Natural killer cell (primary cell): ENCODE data around the gene DMTF1. TPM values are rescaled to one million over a fixed set of nuclear protein-coding genes. Genes with fewer than 3 reads are reported as not detected.
A peak's percentile ranks its signal among the peaks of the same experiment; 100 is the strongest.

Experiments used
- ATAC-seq, 3 donors: fragments of 150-1000 bp in 2 of 3; fragments of 200-7000 bp in 1 of 3; cut with Tn5 transposase; 1 replicate in 1 of 3; 2 replicates in 2 of 3; pipeline ENCODE4 v1.10.0; 2021; ENCODE audit warnings: mild to moderate bottlenecking in 2 of 3, moderate library complexity in 2 of 3
- DNase-seq, 2 donors: peaks; one replicate each; pipeline versions ENCODE4 v3.0.0 to v3.0.0-alpha.2; 2013 to 2021; ENCODE audit warnings: mixed read lengths in 1 of 2
- H3K27ac ChIP-seq: one replicate; pipeline ENCODE4 v1.5.1; 2013; ENCODE audit warnings: mild to moderate bottlenecking, low read length
- H3K27me3 ChIP-seq: one replicate; pipeline ENCODE4 v1.6.1; 2013; ENCODE audit warnings: low read length; ENCODE audit not compliant: control insufficient read depth, insufficient read depth
- H3K36me3 ChIP-seq: one replicate; pipeline ENCODE4 v1.6.1; 2013; ENCODE audit warnings: low read length; ENCODE audit not compliant: control insufficient read depth, insufficient read depth
- H3K4me1 ChIP-seq: one replicate; pipeline ENCODE4 v1.6.1; 2013; ENCODE audit warnings: low read length; ENCODE audit not compliant: control insufficient read depth, insufficient read depth
- H3K4me3 ChIP-seq: one replicate; pipeline ENCODE4 v1.5.1; 2013; ENCODE audit warnings: low read length
- H3K9me3 ChIP-seq: one replicate; pipeline ENCODE4 v1.6.1; 2013; ENCODE audit warnings: low read length; ENCODE audit not compliant: control insufficient read depth, insufficient read depth
- H3K27ac Mint-ChIP-seq, 2 donors: one replicate each; pipeline ENCODE4 v1.8.0; 2022; ENCODE audit warnings: mild to moderate bottlenecking in 2 of 2, mixed read lengths in 2 of 2, moderate library complexity in 1 of 2
- H3K27me3 Mint-ChIP-seq, 2 donors: one replicate each; pipeline ENCODE4 v1.8.0; 2022; ENCODE audit warnings: low read depth in 2 of 2, mixed read lengths in 2 of 2
- H3K36me3 Mint-ChIP-seq: one replicate; pipeline ENCODE4 v1.8.0; 2022; ENCODE audit warnings: mixed read lengths
- H3K4me1 Mint-ChIP-seq, 2 donors: one replicate each; pipeline ENCODE4 v1.8.0; 2022; ENCODE audit warnings: mixed read lengths in 2 of 2
- H3K4me3 Mint-ChIP-seq: one replicate; pipeline ENCODE4 v1.8.0; 2022; ENCODE audit warnings: mild to moderate bottlenecking, moderate library complexity, mixed read lengths
- H3K9me3 Mint-ChIP-seq, 2 donors: one replicate each; pipeline ENCODE4 v1.8.0; 2022; ENCODE audit warnings: mixed read lengths in 2 of 2
- WGBS: methylation state at CpG from one replicate; pipeline ENCODE4 v1.1.7; 2013; ENCODE audit warnings: missing lambda C conversion rate; ENCODE audit not compliant: insufficient coverage; 5-methylcytosine and 5-hydroxymethylcytosine counted together
- intact Hi-C: fragments of 100-400 bp; cut with micrococcal nuclease; formaldehyde crosslinking; loops from one replicate; pipeline ENCODE4 v1.14.2; 2022
- total RNA-seq, 4 donors: library from RNA; stranded (reverse); fragments of 120-200 nt in 1 of 4; gene quantifications; one replicate each; pipeline versions ENCODE4 v1.2.3 to v1.2.4, GENCODE V29; 2013 to 2022
- TF ChIP-seq, protein P1 (sequence below): fragments of 200-600 bp; IDR thresholded peaks from one replicate; pipeline ENCODE4 v1.8.0; 2022; ENCODE audit warnings: antibody characterized with exemption

The DMTF1 gene
- total RNA-seq, 3 donors from 2014 or later (not counting 1 experiment from before 2014, with no cell fraction given): 154 to 178 (median 160) TPM

DNA sequence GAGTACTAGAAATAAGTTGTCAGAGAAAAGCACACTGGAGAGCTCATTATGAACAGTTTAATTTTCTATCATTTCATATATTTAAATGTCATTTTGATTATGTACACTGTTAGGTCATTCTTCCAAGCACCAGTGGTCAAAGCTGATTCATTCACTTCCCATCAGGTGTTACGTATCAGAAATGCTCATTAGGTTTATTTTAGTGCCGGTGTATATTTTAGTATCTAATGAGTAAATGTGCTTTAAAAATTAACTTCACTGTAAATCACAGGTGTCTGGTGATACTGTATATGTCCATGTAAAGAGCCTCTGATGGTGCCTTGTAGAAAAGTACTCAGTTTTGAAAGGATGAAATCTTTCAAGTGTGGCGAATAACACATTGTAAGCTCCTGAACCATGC, 3.5 kb downstream of the DMTF1 start:
- ATAC-seq (no peak), DNase-seq (no peak)
- intact Hi-C loops: loop anchor here (10.0 kb wide), 1 partner anchor 189 kb away; the partner anchor contains the start of gene CROT
- Histone ChIP-seq H3K4me1 (peaks cover 2% of the 10 kb centered on the region), H3K27me3 (no peaks in the 10 kb centered on the region), H3K36me3 (peaks cover 7% of the 10 kb centered on the region), H3K9me3 (no peaks in the 10 kb centered on the region), H3K27ac (no peak overlapping the region), H3K4me3 (no peak overlapping the region)
- H3K4me3 Mint-ChIP-seq: peak overlapping the region; percentile 55
- peak overlapping the region; percentile 78 to 94 for H3K27ac Mint-ChIP-seq
- peaks cover 57 to 58% of the 10 kb centered on the region in 2 donors for H3K4me1 Mint-ChIP-seq
- no peaks in the 10 kb centered on the region for H3K36me3 Mint-ChIP-seq
- TF ChIP-seq, protein P1, sequence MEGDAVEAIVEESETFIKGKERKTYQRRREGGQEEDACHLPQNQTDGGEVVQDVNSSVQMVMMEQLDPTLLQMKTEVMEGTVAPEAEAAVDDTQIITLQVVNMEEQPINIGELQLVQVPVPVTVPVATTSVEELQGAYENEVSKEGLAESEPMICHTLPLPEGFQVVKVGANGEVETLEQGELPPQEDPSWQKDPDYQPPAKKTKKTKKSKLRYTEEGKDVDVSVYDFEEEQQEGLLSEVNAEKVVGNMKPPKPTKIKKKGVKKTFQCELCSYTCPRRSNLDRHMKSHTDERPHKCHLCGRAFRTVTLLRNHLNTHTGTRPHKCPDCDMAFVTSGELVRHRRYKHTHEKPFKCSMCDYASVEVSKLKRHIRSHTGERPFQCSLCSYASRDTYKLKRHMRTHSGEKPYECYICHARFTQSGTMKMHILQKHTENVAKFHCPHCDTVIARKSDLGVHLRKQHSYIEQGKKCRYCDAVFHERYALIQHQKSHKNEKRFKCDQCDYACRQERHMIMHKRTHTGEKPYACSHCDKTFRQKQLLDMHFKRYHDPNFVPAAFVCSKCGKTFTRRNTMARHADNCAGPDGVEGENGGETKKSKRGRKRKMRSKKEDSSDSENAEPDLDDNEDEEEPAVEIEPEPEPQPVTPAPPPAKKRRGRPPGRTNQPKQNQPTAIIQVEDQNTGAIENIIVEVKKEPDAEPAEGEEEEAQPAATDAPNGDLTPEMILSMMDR: no peak
- 57% methylated on average over 3 of the region's 3 CpGs for WGBS
- no peaks in the 10 kb centered on the region for H3K27me3 Mint-ChIP-seq
- H3K9me3 Mint-ChIP-seq: no peaks in the 10 kb centered on the region

DNA sequence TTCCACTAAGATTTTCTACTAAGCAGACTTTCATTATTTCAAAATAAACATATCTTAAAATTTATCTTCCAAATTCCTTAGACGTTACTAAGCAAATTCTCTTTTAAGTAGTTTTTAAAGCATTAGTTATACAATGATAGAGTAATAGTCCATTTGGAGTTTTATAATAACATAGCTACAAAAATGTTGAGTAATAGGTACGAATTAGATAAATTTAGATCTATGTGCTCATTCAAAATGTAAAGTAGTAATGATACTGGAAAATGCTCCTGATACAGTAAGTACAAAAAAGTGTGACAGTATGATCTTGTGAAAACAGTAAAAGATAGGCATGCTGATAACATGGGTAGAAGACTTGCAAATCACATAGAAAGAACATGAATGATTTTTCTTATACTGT, 4.5 kb downstream of the DMTF1 start:
- Histone ChIP-seq H3K9me3 (no peaks in the 10 kb centered on the region), H3K4me1 (peaks cover 2% of the 10 kb centered on the region), H3K4me3 (no peak overlapping the region), H3K36me3 (peaks cover 7% of the 10 kb centered on the region), H3K27me3 (no peaks in the 10 kb centered on the region), H3K27ac (no peak overlapping the region)
- WGBS: 71% methylated on average over 1 of the region's 2 CpGs
- peak overlapping the region; percentile 55 for H3K4me3 Mint-ChIP-seq
- TF ChIP-seq, protein P1: no peak
- DNase-seq: no peak
- ATAC-seq: no peak
- intact Hi-C loops: loop anchor here (10.0 kb wide), 1 partner anchor 188 kb away; the partner anchor contains the start of gene CROT
- no peaks in the 10 kb centered on the region for H3K36me3 Mint-ChIP-seq
- no peaks in the 10 kb centered on the region for H3K9me3 Mint-ChIP-seq
- no peaks in the 10 kb centered on the region for H3K27me3 Mint-ChIP-seq
- peaks cover 56% of the 10 kb centered on the region in 2 donors for H3K4me1 Mint-ChIP-seq
- H3K27ac Mint-ChIP-seq: peak overlapping the region; percentile 78 to 94

DNA sequence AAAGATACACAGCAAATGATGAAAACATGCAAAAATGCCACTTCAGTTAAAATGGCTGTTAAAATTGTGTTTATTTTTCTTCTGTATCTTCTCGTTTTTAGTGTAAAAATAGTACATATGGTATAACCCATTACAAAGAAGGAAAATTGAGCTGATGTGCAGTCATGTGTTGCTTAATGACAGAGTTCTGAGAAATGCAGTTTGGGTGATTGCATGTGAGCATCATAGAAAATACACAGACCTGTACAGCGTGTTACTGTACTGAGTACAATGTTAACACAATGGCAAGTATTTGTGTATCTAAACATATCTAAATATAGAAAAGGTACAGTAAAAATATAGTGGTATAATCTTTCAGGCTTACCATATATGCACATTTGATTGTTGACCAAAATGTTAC, 7.3 kb downstream of the DMTF1 start:
- no peak overlapping the region for H3K4me3 Mint-ChIP-seq
- ATAC-seq (no peak), DNase-seq (no peak)
- peaks cover 23% of the 10 kb centered on the region for H3K36me3 ChIP-seq
- H3K27ac Mint-ChIP-seq: peak overlapping the region; percentile 40 to 65
- H3K9me3 Mint-ChIP-seq: no peaks in the 10 kb centered on the region
- WGBS: no CpG with 5 or more reads among the region's 2 CpGs
- intact Hi-C loops: loop anchor here (10.0 kb wide), 1 partner anchor 185 kb away; the partner anchor contains the start of gene CROT
- no peak overlapping the region for H3K27ac ChIP-seq
- peaks cover 43 to 48% of the 10 kb centered on the region in 2 donors for H3K4me1 Mint-ChIP-seq
- H3K36me3 Mint-ChIP-seq: no peaks in the 10 kb centered on the region
- H3K9me3 ChIP-seq: no peaks in the 10 kb centered on the region
- no peak overlapping the region for H3K4me3 ChIP-seq
- no peaks in the 10 kb centered on the region for H3K4me1 ChIP-seq
- H3K27me3 Mint-ChIP-seq: no peaks in the 10 kb centered on the region
- TF ChIP-seq, protein P1: no peak
- H3K27me3 ChIP-seq: no peaks in the 10 kb centered on the region

DNA sequence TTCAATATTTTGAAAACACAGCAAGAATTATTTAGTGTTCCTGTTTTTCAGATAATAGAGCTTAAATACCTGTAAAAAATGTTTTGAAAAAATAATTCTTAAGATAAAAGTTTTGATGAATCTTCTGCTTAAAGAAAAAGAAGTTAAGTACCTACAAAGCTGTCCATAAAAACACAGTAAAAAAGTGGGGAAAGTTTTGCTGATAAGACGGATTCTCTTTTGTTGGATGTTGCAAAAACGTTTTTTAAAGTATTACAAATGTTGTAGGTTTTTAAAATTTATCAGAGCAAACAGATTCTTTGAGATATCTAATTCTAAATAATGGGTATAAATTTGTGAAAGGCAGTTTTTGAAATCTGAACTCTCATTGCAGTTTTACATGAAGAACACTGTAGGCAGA, 12.2 kb downstream of the DMTF1 start:
- intact Hi-C loops: no loop called here
- TF ChIP-seq, protein P1: no peak
- H3K36me3 Mint-ChIP-seq: peaks cover 17% of the 10 kb centered on the region
- H3K4me1 Mint-ChIP-seq: peaks cover 28 to 36% of the 10 kb centered on the region in 2 donors
- no peaks in the 10 kb centered on the region for H3K9me3 ChIP-seq
- H3K36me3 ChIP-seq: peaks cover 63% of the 10 kb centered on the region
- no peak overlapping the region for H3K27ac ChIP-seq
- no peaks in the 10 kb centered on the region for H3K27me3 Mint-ChIP-seq
- H3K27me3 ChIP-seq: no peaks in the 10 kb centered on the region
- DNase-seq (no peak), ATAC-seq (no peak)
- H3K27ac Mint-ChIP-seq: peak overlapping the region in 1 of 2 donors; percentile 37
- no peak overlapping the region for H3K4me3 ChIP-seq
- H3K9me3 Mint-ChIP-seq: no peaks in the 10 kb centered on the region
- H3K4me3 Mint-ChIP-seq: no peak overlapping the region
- no peaks in the 10 kb centered on the region for H3K4me1 ChIP-seq
- WGBS: 83% methylated on average over 2 of the region's 2 CpGs
